Measurements from ENCODE around the gene MAN2A2. TPM values are rescaled to one million over a fixed set of nuclear protein-coding genes. Genes with fewer than 3 reads are reported as not detected.

Gene MAN2A2
- total RNA-seq, 1 experiment from 2014 or later = 3.9 TPM

DNA sequence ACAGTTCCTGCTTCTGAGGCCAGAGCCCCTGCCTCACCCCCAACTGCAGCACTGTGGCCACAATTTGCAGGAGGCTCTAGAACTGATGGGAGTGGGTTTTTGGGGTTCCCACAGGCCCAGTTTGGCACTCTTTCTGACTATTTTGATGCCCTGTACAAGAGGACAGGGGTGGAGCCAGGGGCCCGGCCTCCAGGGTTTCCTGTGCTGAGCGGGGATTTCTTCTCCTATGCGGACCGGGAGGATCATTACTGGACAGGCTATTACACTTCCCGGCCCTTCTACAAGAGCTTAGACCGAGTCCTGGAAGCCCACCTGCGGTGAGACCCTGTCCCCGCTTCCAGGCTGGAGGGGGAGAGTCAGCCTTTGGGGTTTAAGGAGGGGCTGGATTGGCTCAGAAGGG is 6.9 kb downstream of the MAN2A2 start:
- H3K4me3 ChIP-seq = no peak overlapping the region
- H3K9me3 ChIP-seq (replicated peaks) = no peaks in the 10 kb centered on the region
- H3K36me3 ChIP-seq = peaks cover 61% of the 10 kb centered on the region
- H3K27ac ChIP-seq = no peak overlapping the region
- no peaks in the 10 kb centered on the region for H3K4me1 ChIP-seq (replicated peaks)
- H3K27me3 ChIP-seq (replicated peaks) = no peaks in the 10 kb centered on the region
- DNase-seq (ENCODE audit: low read depth in 1 of 2, low spot score in 2 of 2) = no peak

DNA sequence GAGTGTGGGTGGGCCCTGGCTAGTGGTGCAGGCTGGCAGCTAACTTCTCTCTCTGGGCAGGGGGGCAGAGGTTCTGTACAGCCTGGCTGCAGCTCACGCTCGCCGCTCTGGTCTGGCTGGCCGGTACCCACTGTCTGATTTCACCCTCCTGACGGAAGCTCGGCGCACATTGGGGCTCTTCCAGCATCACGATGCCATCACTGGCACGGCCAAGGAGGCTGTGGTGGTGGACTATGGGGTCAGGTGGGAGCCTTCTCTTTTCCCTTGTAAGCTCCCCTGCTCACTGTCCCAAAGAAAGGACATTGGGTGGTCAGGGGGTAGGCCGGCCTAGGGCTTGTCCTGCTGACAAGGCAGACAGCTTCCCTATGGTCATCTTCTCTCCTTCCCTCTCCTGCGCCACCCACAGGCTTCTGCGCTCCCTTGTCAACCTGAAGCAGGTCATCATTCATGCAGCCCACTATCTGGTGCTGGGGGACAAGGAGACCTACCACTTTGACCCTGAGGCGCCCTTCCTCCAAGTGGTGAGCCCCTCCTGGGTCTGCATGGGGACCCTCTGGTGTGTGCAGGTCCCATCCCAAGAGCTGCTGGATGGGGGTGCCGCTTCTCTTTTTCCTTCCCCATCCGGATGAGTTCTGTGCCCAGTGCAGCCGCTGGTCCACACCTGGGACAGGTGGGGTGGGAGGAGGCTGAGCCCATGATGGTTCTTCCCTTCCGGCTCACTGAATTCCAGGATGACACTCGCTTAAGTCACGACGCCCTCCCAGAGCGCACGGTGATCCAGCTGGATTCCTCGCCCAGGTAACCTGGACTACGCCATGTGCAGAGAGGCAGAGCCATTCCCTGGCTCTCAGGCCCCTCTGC is 7.6 kb downstream of the MAN2A2 start:
- H3K36me3 ChIP-seq = peaks cover 56% of the 10 kb centered on the region
- H3K27ac ChIP-seq = no peak overlapping the region
- no peaks in the 10 kb centered on the region for H3K9me3 ChIP-seq (replicated peaks)
- H3K4me3 ChIP-seq = no peak overlapping the region
- no peak for DNase-seq (ENCODE audit: low read depth in 1 of 2, low spot score in 2 of 2)
- no peaks in the 10 kb centered on the region for H3K27me3 ChIP-seq (replicated peaks)
- H3K4me1 ChIP-seq (replicated peaks) = no peaks in the 10 kb centered on the region

DNA sequence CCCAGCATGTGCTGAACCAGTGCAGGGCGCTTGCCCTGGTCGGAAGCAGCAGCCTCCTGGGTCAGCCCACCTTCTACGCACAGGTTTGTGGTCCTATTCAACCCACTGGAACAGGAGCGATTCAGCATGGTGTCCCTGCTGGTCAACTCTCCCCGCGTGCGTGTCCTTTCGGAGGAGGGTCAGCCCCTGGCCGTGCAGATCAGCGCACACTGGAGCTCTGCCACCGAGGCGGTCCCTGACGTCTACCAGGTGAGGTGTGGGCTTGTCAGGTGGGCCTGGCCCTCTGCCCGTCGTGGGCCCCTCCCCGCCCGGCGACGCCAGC is 8.2 kb downstream of the MAN2A2 start:
- Histone ChIP-seq H3K36me3 (peaks cover 50% of the 10 kb centered on the region), H3K9me3 (replicated peaks) (no peaks in the 10 kb centered on the region), H3K4me1 (replicated peaks) (no peaks in the 10 kb centered on the region), H3K27me3 (replicated peaks) (no peaks in the 10 kb centered on the region), H3K4me3 (no peak overlapping the region), H3K27ac (no peak overlapping the region)
- no peak for DNase-seq (ENCODE audit: low read depth in 1 of 2, low spot score in 2 of 2)

DNA sequence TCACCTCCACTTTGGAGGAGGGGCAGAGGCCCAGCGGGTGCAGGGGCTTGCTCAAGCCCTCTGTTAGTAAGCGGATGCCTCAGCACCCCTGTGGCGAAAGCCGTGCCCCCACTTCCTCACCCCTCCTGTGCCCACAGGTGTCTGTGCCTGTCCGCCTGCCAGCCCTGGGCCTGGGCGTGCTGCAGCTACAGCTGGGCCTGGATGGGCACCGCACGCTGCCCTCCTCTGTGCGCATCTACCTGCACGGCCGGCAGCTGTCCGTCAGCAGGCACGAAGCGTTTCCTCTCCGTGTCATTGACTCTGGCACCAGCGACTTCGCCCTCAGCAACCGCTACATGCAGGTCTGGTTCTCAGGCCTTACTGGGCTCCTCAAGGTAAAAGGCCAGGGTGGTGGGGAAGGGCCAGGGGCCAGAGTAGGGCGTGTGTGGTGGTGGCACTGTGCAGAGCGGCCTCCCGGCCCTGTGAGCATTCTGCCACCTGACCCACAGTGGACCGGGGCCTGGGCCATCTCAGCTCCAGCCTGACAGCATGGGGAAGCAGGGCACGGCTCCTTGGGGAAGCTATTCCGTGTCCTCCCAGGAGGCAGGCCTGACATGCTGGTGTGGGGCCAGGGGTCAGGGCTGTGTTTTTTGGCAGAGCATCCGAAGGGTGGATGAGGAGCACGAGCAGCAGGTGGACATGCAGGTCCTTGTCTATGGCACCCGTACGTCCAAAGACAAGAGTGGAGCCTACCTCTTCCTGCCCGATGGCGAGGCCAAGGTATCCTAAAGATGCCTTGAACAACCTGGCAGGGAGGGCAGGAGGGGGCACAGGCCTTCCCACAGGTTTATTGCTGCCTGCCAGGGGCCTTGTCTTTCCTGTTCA is 9.0 kb downstream of the MAN2A2 start:
- Histone ChIP-seq H3K4me3 (no peak overlapping the region), H3K27ac (no peak overlapping the region), H3K36me3 (peaks cover 46% of the 10 kb centered on the region), H3K4me1 (replicated peaks) (no peaks in the 10 kb centered on the region), H3K9me3 (replicated peaks) (no peaks in the 10 kb centered on the region), H3K27me3 (replicated peaks) (no peaks in the 10 kb centered on the region)
- no peak for DNase-seq (ENCODE audit: low read depth in 1 of 2, low spot score in 2 of 2)

DNA sequence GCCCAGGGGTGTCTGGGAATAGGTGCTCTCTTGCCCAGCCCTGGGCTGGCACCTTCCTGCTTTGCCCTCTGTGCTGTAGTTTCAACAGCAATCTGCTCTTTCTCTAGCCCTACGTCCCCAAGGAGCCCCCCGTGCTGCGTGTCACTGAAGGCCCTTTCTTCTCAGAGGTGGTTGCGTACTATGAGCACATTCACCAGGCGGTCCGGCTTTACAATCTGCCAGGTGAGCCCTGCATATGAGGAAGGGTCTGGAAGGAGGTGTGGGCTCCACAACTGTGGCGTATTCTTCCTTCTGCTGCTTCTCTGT is 9.6 kb downstream of the MAN2A2 start:
- Histone ChIP-seq H3K4me1 (replicated peaks) (no peaks in the 10 kb centered on the region), H3K9me3 (replicated peaks) (no peaks in the 10 kb centered on the region), H3K27ac (no peak overlapping the region), H3K27me3 (replicated peaks) (no peaks in the 10 kb centered on the region), H3K36me3 (peaks cover 41% of the 10 kb centered on the region), H3K4me3 (no peak overlapping the region)
- DNase-seq (ENCODE audit: low read depth in 1 of 2, low spot score in 2 of 2) = no peak

DNA sequence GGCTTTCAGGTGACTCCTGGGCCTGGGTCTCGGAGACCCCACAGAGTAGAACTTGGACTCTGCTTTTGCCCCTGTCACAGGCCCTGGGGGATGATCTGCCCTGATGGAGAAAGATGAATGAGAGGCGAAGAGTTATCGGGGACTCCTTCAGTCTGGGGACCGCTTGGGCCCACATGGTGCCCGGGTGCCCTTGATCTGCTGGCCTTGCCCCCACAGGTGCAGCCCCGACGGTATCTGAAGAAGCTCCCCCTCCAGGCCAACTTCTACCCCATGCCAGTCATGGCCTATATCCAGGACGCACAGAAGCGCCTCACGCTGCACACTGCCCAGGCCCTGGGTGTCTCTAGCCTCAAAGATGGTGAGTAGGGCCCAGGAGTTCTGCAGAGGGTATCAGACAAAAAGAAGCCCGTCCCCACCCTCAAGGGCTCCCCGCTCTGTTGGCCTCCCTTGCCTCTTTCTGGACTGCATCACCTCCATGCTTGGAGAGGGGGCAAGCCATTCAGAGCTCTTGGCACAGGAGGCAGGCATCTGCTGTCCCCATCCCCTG is 10.4 kb downstream of the MAN2A2 start:
- H3K27me3 ChIP-seq (replicated peaks) = no peaks in the 10 kb centered on the region
- no peaks in the 10 kb centered on the region for H3K4me1 ChIP-seq (replicated peaks)
- H3K36me3 ChIP-seq = peaks cover 41% of the 10 kb centered on the region
- H3K4me3 ChIP-seq = no peak overlapping the region
- H3K27ac ChIP-seq = no peak overlapping the region
- no peak for DNase-seq (ENCODE audit: low read depth in 1 of 2, low spot score in 2 of 2)
- no peaks in the 10 kb centered on the region for H3K9me3 ChIP-seq (replicated peaks)

DNA sequence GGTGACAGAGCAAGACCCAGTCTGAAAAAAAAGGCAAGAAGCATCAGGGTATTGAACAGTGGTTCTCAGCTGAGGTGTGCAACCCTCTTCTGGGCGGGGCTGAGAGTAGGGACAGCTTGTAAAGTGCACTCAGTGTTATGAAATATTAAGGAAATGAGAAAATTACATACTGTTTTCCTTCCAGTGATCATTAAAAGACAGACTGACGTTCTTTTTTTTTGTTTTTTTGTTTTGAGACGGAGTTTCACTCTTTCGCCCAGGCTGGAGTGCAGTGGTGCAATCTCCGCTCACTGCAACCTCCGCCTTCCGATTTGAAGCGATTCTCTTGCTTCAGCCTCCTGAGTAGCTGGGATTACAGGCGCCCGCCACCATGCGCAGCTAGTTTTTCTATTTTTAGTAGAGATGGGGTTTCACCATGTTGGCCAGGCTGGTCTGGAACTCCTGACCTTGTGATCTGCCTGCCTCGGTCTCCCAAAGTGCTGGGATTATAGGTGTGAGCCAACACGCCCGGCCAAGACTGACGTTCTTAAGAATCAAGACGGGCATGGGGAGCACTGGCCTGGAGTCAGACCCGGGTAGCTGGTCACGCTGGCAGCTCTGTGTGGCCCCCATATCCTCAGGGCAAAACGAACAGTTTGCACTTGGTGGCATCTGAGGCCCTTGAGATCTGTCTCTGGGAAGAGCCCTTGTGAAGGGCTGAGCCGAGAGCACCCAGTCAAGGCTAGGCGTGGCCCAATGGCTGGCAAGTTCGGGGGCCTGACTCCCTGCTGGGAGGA is 11.4 kb downstream of the MAN2A2 start:
- peaks cover 47% of the 10 kb centered on the region for H3K36me3 ChIP-seq
- H3K4me3 ChIP-seq = no peak overlapping the region
- H3K27me3 ChIP-seq (replicated peaks) = no peaks in the 10 kb centered on the region
- H3K27ac ChIP-seq = no peak overlapping the region
- DNase-seq (ENCODE audit: low read depth in 1 of 2, low spot score in 2 of 2) = no peak
- H3K4me1 ChIP-seq (replicated peaks) = no peaks in the 10 kb centered on the region
- H3K9me3 ChIP-seq (replicated peaks) = no peaks in the 10 kb centered on the region

DNA sequence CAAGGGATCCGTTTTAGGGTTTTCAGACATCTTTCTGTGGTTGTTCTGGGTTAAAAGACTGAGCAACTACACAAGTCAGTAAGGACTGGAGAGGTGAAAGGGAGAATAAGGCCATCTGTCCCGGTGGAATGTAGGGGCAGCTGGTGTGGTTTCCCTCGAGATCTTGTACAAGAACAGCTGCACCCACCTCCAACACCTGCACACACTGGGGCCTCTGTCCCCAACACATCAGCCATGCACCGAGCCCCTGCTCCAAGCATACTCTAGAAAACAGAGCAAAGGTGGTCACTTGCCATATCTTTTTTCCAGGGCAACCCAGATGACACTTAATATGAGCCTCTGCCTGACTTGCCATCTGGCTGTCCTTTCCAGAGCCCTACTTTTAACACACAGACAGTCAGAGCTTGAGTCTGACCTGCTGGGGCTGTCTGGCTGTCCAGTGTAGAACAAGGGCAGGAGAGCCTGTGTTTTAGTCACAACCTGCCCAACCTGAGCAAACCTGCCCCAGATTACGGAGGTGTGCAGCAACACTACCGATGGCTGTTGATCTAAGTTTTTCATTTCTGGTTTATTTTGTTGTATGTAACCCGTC is 12.2 kb downstream of the MAN2A2 start:
- H3K9me3 ChIP-seq (replicated peaks) = no peaks in the 10 kb centered on the region
- H3K4me1 ChIP-seq (replicated peaks) = no peaks in the 10 kb centered on the region
- no peak overlapping the region for H3K4me3 ChIP-seq
- no peak for DNase-seq (ENCODE audit: low read depth in 1 of 2, low spot score in 2 of 2)
- peaks cover 51% of the 10 kb centered on the region for H3K36me3 ChIP-seq
- H3K27me3 ChIP-seq (replicated peaks) = no peaks in the 10 kb centered on the region
- no peak overlapping the region for H3K27ac ChIP-seq

DNA sequence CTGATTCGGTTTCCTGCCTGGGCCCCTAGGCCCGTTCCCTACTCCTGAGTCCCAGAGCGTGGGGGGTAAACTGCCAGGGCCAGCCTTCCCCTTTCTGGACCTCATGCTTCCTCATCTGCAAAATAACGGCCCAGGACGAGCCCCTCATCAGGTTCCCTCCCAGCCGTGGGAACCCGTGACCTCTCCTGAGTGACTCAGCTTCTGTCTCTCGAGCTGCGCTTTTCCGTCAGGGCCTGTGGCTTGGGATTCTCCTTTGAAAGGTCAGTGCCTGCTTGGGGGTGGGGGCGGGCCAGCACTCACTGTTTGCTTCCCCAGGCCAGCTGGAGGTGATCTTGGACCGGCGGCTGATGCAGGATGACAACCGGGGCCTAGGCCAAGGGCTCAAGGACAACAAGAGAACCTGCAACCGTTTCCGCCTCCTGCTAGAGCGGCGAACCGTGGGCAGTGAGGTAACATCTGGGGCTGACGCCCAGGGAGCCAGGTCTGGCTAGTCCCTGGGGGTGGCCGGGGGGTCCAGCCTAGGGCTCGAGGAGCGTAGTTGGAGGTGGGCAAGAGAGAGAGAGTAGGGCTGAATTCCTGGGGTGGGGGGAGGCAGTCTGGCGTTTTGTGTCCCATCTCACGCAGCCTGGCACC is 12.8 kb downstream of the MAN2A2 start:
- Histone ChIP-seq H3K27ac (no peak overlapping the region), H3K36me3 (peaks cover 46% of the 10 kb centered on the region), H3K9me3 (replicated peaks) (no peaks in the 10 kb centered on the region), H3K27me3 (replicated peaks) (no peaks in the 10 kb centered on the region), H3K4me1 (replicated peaks) (no peaks in the 10 kb centered on the region), H3K4me3 (no peak overlapping the region)
- DNase-seq (ENCODE audit: low read depth in 1 of 2, low spot score in 2 of 2) = no peak

DNA sequence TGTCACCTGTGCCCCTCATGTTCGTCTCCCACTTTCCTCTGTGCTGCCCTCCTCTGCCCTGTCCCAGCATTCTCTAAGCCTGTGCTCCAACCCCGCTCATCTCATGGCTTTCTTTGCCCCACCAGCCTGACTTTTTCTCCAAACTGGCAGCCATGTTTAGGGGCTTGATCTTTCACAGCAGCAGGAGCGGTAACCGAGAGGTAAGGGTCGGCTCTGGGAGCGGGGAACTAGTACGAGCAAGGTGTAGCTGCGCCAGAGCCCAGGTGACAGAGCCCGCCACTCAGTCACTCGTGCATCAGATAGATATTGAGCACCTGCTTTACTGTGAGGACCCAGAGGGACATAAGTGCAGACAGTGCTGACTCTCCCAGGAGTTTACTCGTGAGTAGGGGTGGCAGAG is 13.4 kb downstream of the MAN2A2 start:
- Histone ChIP-seq H3K27ac (no peak overlapping the region), H3K36me3 (peaks cover 41% of the 10 kb centered on the region), H3K4me3 (no peak overlapping the region), H3K27me3 (replicated peaks) (no peaks in the 10 kb centered on the region), H3K9me3 (replicated peaks) (no peaks in the 10 kb centered on the region), H3K4me1 (replicated peaks) (no peaks in the 10 kb centered on the region)
- DNase-seq (ENCODE audit: low read depth in 1 of 2, low spot score in 2 of 2) = no peak

DNA sequence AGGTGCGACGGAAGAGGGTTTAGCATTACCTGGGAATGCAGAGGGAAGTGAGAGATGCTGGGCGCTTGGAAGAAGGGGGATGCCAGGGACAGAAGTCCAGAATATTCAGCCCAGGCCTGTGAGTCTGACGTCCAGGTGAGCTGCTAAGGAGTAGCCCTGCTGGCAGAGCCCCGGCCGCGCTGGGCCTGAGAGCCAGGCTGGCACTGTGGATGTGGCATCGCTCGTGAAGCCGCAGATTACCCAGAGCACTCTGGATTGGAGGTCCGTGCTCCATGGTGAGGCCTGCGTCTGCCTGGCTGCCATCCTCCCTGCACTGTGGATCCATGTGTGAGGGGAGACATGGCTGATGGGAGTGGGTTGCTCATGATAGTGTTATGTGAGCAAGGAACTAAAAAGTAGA is 14.5 kb downstream of the MAN2A2 start:
- Histone ChIP-seq H3K36me3 (peaks cover 31% of the 10 kb centered on the region), H3K4me1 (replicated peaks) (no peaks in the 10 kb centered on the region), H3K9me3 (replicated peaks) (no peaks in the 10 kb centered on the region), H3K4me3 (no peak overlapping the region), H3K27me3 (replicated peaks) (no peaks in the 10 kb centered on the region), H3K27ac (no peak overlapping the region)
- DNase-seq (ENCODE audit: low read depth in 1 of 2, low spot score in 2 of 2) = no peak

DNA sequence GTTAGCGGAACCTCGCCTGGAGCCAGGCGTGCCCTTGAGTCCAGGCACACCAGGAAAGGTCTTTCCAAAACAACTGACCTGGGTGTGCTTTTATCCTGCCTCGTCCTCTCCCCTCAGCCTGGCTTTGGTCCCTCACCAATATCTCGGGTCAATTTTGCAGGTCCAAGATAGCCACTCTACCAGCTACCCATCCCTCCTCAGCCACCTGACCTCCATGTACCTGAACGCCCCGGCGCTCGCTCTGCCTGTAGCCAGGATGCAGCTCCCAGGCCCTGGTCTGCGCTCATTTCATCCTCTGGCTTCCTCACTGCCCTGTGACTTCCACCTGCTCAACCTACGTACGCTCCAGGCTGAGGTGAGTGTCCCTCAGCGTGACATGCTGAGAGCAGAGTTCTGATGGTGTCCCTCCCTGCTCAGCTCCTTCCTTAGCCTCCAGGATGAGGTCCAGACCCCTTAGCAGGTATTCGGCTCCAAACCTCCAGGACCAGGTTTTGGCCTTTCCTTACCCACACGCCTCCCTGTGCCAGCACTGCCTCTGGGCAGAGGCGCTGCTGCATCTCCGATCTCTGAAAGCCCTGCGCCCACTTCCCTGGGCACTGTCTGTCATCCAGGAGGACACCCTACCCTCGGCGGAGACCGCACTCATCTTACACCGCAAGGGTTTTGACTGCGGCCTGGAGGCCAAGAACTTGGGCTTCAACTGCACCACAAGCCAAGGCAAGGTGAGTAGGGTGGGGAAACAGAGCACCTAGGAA is 15.1 kb downstream of the MAN2A2 start:
- Histone ChIP-seq H3K36me3 (peaks cover 28% of the 10 kb centered on the region), H3K27ac (no peak overlapping the region), H3K4me1 (replicated peaks) (no peaks in the 10 kb centered on the region), H3K4me3 (no peak overlapping the region), H3K9me3 (replicated peaks) (no peaks in the 10 kb centered on the region), H3K27me3 (replicated peaks) (no peaks in the 10 kb centered on the region)
- DNase-seq (ENCODE audit: low read depth in 1 of 2, low spot score in 2 of 2) = no peak

Measured in SJSA1 (cell line).